Caco-2 (cell line): Measurements from ENCODE around the gene IL1RAP. TPM values are rescaled to one million over a fixed set of nuclear protein-coding genes. Genes with fewer than 3 reads are reported as not detected.

Source experiments
- BruUV-seq: library from RNA; stranded (reverse); fragments of 400-500 nt; replicated peaks from 2 replicates; lab custom pipeline; 2021; lab: Mats Ljungman, UMichigan
- CTCF ChIA-PET: fragments of 300-600 bp; sonication (Branson Sonifier 250); formaldehyde crosslinking; loops from one replicate; lab custom pipeline; 2022; ENCODE audit warnings: antibody characterized with exemption; lab: Charles Lee
- POLR2A ChIA-PET: fragments of 300-600 bp; sonication (Branson Sonifier 250); formaldehyde crosslinking; loops from one replicate; lab custom pipeline; 2022; ENCODE audit warnings: antibody characterized with exemption; lab: Charles Lee
- DNase-seq, 2 experiments: peaks; one replicate each; pipeline versions ENCODE4 v3.0.0 to v3.0.0-alpha.2; 2020 to 2022
- H3K27me3 ChIP-seq: replicated peaks from 2 replicates; pipeline ENCODE4 v1.6.0; 2011; ENCODE audit warnings: low read length; ENCODE audit not compliant: control insufficient read depth, insufficient read depth
- H3K36me3 ChIP-seq: 2 replicates; pipeline ENCODE4 v1.5.1; 2011; ENCODE audit warnings: low read length; ENCODE audit not compliant: control insufficient read depth, insufficient read depth
- H3K4me1 ChIP-seq: fragments of 250-450 bp; sonication (Bioruptor Pico); 2 replicates; pipeline ENCODE4 v1.5.1; 2020; ENCODE audit warnings: mild to moderate bottlenecking
- H3K4me3 ChIP-seq: 2 replicates; pipeline ENCODE4 v1.5.1; 2011; ENCODE audit warnings: low read depth, mild to moderate bottlenecking, control low read depth, low read length
- H3K9me3 ChIP-seq: fragments of 250-450 bp; sonication (Bioruptor Pico); 2 replicates; pipeline ENCODE4 v1.5.1; 2020; ENCODE audit warnings: mild to moderate bottlenecking, moderate library complexity
- H3K27ac Mint-ChIP-seq: one replicate; pipeline ENCODE4 v1.8.0; 2022; ENCODE audit warnings: mixed read lengths; ENCODE audit not compliant: unreplicated experiment
- H3K27me3 Mint-ChIP-seq: one replicate; pipeline ENCODE4 v1.8.0; 2022; ENCODE audit warnings: mixed read lengths; ENCODE audit not compliant: insufficient read depth, unreplicated experiment
- H3K36me3 Mint-ChIP-seq: one replicate; pipeline ENCODE4 v1.8.0; 2022; ENCODE audit warnings: mild to moderate bottlenecking, mixed read lengths; ENCODE audit not compliant: insufficient read depth, unreplicated experiment
- H3K4me1 Mint-ChIP-seq: one replicate; pipeline ENCODE4 v1.8.0; 2022; ENCODE audit warnings: low read depth, mixed read lengths; ENCODE audit not compliant: unreplicated experiment
- H3K4me3 Mint-ChIP-seq: one replicate; pipeline ENCODE4 v1.8.0; 2022; ENCODE audit warnings: mild to moderate bottlenecking, moderate library complexity, mixed read lengths; ENCODE audit not compliant: unreplicated experiment
- H3K9me3 Mint-ChIP-seq: one replicate; pipeline ENCODE4 v1.8.0; 2022; ENCODE audit warnings: mixed read lengths; ENCODE audit not compliant: unreplicated experiment
- CTCF ChIP-seq, 2 experiments: fragments of 200-600 bp in 1 of 2; IDR thresholded peaks; 1 replicate in 1 of 2; 2 replicates in 1 of 2; pipeline versions ENCODE4 v1.5.1 to v1.8.0; 2011 to 2022; ENCODE audit warnings: antibody characterized with exemption in 1 of 2, control low read depth in 1 of 2, inconsistent platforms in 1 of 2, low read depth in 1 of 2, low read length in 1 of 2, mild to moderate bottlenecking in 1 of 2, moderate library complexity in 1 of 2; ENCODE audit not compliant: insufficient read depth in 1 of 2, severe bottlenecking in 1 of 2, unreplicated experiment in 1 of 2
- intact Hi-C: fragments of 100-400 bp; cut with micrococcal nuclease; formaldehyde crosslinking; loops from one replicate; pipeline ENCODE4 v1.10.0; 2022; ENCODE audit not compliant: unreplicated experiment
- total RNA-seq: library from RNA; stranded (reverse); gene quantifications from 2 replicates; pipeline ENCODE4 v1.2.3, GENCODE V29; 2022

IL1RAP gene
- total RNA-seq, 1 experiment from 2014 or later: 5.1 TPM

GRCh38 chr3:190526787-190527762, 13.2 kb downstream of the IL1RAP start:
- no peaks in the 10 kb centered on the region for H3K27me3 Mint-ChIP-seq
- no peak for DNase-seq
- H3K27ac Mint-ChIP-seq: no peak overlapping the region
- H3K36me3 Mint-ChIP-seq: no peaks in the 10 kb centered on the region
- no peak overlapping the region for H3K4me3 Mint-ChIP-seq
- ChIA-PET CTCF (no interaction called here), POLR2A (no interaction called here)
- Histone ChIP-seq H3K27me3 (no peaks in the 10 kb centered on the region), H3K4me3 (no peak overlapping the region), H3K9me3 (no peaks in the 10 kb centered on the region), H3K36me3 (no peaks in the 10 kb centered on the region), H3K4me1 (no peaks in the 10 kb centered on the region)
- TF ChIP-seq CTCF (IDR thresholded peaks at IDR 0.05; ENCODE audit: insufficient read depth in 1 of 2, low read depth in 1 of 2, low read length in 1 of 2, severe bottlenecking in 1 of 2, unreplicated experiment in 1 of 2): no peak
- no peaks in the 10 kb centered on the region for H3K4me1 Mint-ChIP-seq
- H3K9me3 Mint-ChIP-seq: no peaks in the 10 kb centered on the region
- no TSS peak for BruUV-seq
- intact Hi-C loops: no loop called here

GRCh38 chr3:190528706-190529105, 14.8 kb downstream of the IL1RAP start:
- BruUV-seq: no TSS peak
- H3K9me3 Mint-ChIP-seq: no peaks in the 10 kb centered on the region
- Histone ChIP-seq H3K4me1 (no peaks in the 10 kb centered on the region), H3K9me3 (no peaks in the 10 kb centered on the region), H3K27me3 (no peaks in the 10 kb centered on the region), H3K36me3 (no peaks in the 10 kb centered on the region), H3K4me3 (no peak overlapping the region)
- POLR2A ChIA-PET: no interaction called here
- H3K4me3 Mint-ChIP-seq: no peak overlapping the region
- H3K4me1 Mint-ChIP-seq: no peaks in the 10 kb centered on the region
- no peak overlapping the region for H3K27ac Mint-ChIP-seq
- no peaks in the 10 kb centered on the region for H3K27me3 Mint-ChIP-seq
- no peak for DNase-seq
- CTCF ChIA-PET: interaction anchor here (0.7 kb wide), 1 partner anchor 14 kb away, joined by 3 read pairs; no protein-coding TSS in a partner anchor
- intact Hi-C loops: no loop called here
- no peaks in the 10 kb centered on the region for H3K36me3 Mint-ChIP-seq
- no peak for TF ChIP-seq CTCF (IDR thresholded peaks at IDR 0.05; ENCODE audit: insufficient read depth in 1 of 2, low read depth in 1 of 2, low read length in 1 of 2, severe bottlenecking in 1 of 2, unreplicated experiment in 1 of 2)

- no peak for TF ChIP-seq CTCF (IDR thresholded peaks at IDR 0.05; ENCODE audit: insufficient read depth in 1 of 2, low read depth in 1 of 2, low read length in 1 of 2, severe bottlenecking in 1 of 2, unreplicated experiment in 1 of 2)
- Mint-ChIP-seq H3K27me3 (no peaks in the 10 kb centered on the region), H3K36me3 (no peaks in the 10 kb centered on the region), H3K27ac (no peak overlapping the region), H3K9me3 (no peaks in the 10 kb centered on the region), H3K4me3 (no peak overlapping the region), H3K4me1 (no peaks in the 10 kb centered on the region)
- H3K27me3 ChIP-seq: no peaks in the 10 kb centered on the region
- H3K4me3 ChIP-seq: no peak overlapping the region
- H3K36me3 ChIP-seq: no peaks in the 10 kb centered on the region
- intact Hi-C loops: no loop called here
- no peaks in the 10 kb centered on the region for H3K4me1 ChIP-seq
- no peak for DNase-seq
- CTCF ChIA-PET: no interaction called here
- no peaks in the 10 kb centered on the region for H3K9me3 ChIP-seq
- POLR2A ChIA-PET: no interaction called here
- BruUV-seq: no TSS peak
Observed at GRCh38 chr3:190531406-190531805, 17.5 kb downstream of the IL1RAP start.
